OCI-LY3 (cell line): ENCODE measurements around the gene PADI2.

ENCODE experiments used
- H2AFZ ChIP-seq: fragments of 200-600, 300-600 bp; shearing (Covaris generic); 2 replicates; pipeline ENCODE4 v1.6.0; 2014; ENCODE audit warnings: antibody characterized with exemption, low read depth, low read length
- H3K27ac ChIP-seq: fragments of 200-600, 300-600 bp; sonication (generic); 2 replicates; pipeline ENCODE4 v1.5.1; 2014; ENCODE audit warnings: mild to moderate bottlenecking, low read length, moderate library complexity, mixed read lengths
- H3K27me3 ChIP-seq: fragments of 200-600, 300-600 bp; sonication (generic); 2 replicates; pipeline ENCODE4 v1.6.1; 2014; ENCODE audit warnings: low read depth, low read length, mixed read lengths
- H3K36me3 ChIP-seq: fragments of 200-600, 300-600 bp; sonication (generic); replicated peaks from 2 replicates; pipeline ENCODE3; 2014; ENCODE audit warnings: low read depth, low read length, mixed read lengths
- H3K4me1 ChIP-seq: fragments of 300-600, 200-600 bp; sonication (generic); 2 replicates; pipeline ENCODE4 v1.6.1; 2014; ENCODE audit warnings: low read length, mixed read lengths
- H3K4me2 ChIP-seq: fragments of 200-600, 300-600 bp; sonication (generic); 2 replicates; pipeline ENCODE4 v1.6.1; 2014; ENCODE audit warnings: low read length, mixed read lengths
- H3K4me3 ChIP-seq: fragments of 300-600, 200-600 bp; sonication (generic); 2 replicates; pipeline ENCODE4 v1.5.1; 2014; ENCODE audit warnings: antibody characterized with exemption, mild to moderate bottlenecking, low read length, moderate library complexity
- H3K79me2 ChIP-seq: fragments of 300-600, 200-600 bp; shearing (Covaris generic); 2 replicates; pipeline ENCODE4 v1.6.1; 2014; ENCODE audit warnings: mild to moderate bottlenecking, low read length, mixed read lengths
- H3K9ac ChIP-seq: fragments of 300-600, 200-600 bp; shearing (Covaris generic); 2 replicates; pipeline ENCODE4 v1.6.0; 2014; ENCODE audit warnings: mild to moderate bottlenecking, low read length, moderate library complexity
- H3K9me3 ChIP-seq: fragments of 200-600, 300-600 bp; shearing (Covaris generic); 2 replicates; pipeline ENCODE4 v1.6.1; 2014; ENCODE audit warnings: low read length, mixed read lengths; ENCODE audit not compliant: insufficient read depth
- H4K20me1 ChIP-seq: fragments of 200-600, 300-600 bp; sonication (generic); 2 replicates; pipeline ENCODE4 v1.6.1; 2016; ENCODE audit warnings: low read length, mixed read lengths; ENCODE audit not compliant: insufficient read depth
- CTCF ChIP-seq: fragments of 200-600, 300-600 bp; sonication (generic); IDR thresholded peaks from 2 replicates; pipeline ENCODE4 v1.5.1; 2014; ENCODE audit warnings: antibody characterized with exemption, low read length, low read depth
- EZH2phosphoT487 ChIP-seq: fragments of 200-600 bp; shearing (Covaris generic); IDR thresholded peaks from 2 replicates; pipeline ENCODE4 v1.6.1; 2018; ENCODE audit warnings: antibody characterized with exemption, mixed run types, low read depth

The PADI2 gene

GRCh38 chr1:17097147-17097546, 22.1 kb downstream of the PADI2 start:
- Histone ChIP-seq H3K4me2 (no peak overlapping the region), H3K36me3 (no peaks in the 10 kb centered on the region), H3K9me3 (no peaks in the 10 kb centered on the region), H3K79me2 (no peaks in the 10 kb centered on the region), H4K20me1 (no peaks in the 10 kb centered on the region), H3K27ac (no peak overlapping the region), H3K4me3 (no peak overlapping the region), H3K9ac (no peak overlapping the region), H3K27me3 (no peaks in the 10 kb centered on the region), H2AFZ (no peak overlapping the region), H3K4me1 (peaks cover 8% of the 10 kb centered on the region)
- TF ChIP-seq EZH2phosphoT487 (no peak), CTCF (no peak)

DNA sequence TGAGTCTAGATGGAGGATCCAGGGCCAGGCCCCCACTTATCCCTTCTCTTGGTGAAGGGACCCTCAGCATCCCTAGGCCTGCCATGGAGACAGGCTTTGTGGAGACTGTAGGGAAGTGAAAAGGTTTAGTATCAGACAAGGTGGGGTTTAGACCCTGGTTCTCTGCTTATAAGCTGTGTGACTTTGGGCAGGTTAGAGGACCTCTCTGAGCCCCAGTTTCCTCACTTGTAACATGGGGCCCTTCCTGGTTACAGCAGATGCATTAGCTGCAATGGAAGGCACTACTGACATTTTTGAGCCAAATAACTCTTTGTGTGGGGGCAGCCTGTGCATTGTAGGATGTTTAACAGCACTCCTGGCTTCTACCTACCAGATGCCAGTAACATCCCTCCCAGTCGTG, 22.7 kb downstream of the PADI2 start:
- Histone ChIP-seq H3K9ac (no peak overlapping the region), H3K36me3 (no peaks in the 10 kb centered on the region), H3K27me3 (no peaks in the 10 kb centered on the region), H3K9me3 (no peaks in the 10 kb centered on the region), H3K79me2 (no peaks in the 10 kb centered on the region), H2AFZ (no peak overlapping the region), H3K27ac (no peak overlapping the region), H3K4me2 (no peak overlapping the region), H3K4me1 (peaks cover 8% of the 10 kb centered on the region), H4K20me1 (no peaks in the 10 kb centered on the region), H3K4me3 (no peak overlapping the region)
- TF ChIP-seq EZH2phosphoT487: no peak
- no peak for TF ChIP-seq CTCF

DNA sequence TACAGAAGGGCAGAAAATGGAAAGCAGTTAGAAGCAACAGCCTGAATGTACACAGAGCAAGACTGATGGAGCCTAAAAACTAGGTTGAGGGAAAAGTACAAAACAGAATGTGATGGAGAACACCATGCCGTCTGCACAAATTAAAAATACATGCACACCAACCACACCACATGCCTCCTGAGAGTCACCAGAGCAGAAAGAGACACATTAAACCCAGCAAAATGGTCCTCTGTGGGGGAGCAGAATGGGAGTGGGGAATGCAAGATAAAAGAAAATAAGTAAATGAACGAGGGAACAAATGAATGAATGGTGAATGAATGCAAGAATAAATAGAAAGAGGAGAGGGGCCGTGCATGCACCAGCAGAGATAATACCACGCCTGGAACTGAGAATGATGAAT, 24.1 kb downstream of the PADI2 start:
- no peaks in the 10 kb centered on the region for H4K20me1 ChIP-seq
- H2AFZ ChIP-seq: no peak overlapping the region
- H3K27me3 ChIP-seq: no peaks in the 10 kb centered on the region
- H3K36me3 ChIP-seq: no peaks in the 10 kb centered on the region
- no peak overlapping the region for H3K27ac ChIP-seq
- no peaks in the 10 kb centered on the region for H3K9me3 ChIP-seq
- H3K4me3 ChIP-seq: no peak overlapping the region
- peaks cover 8% of the 10 kb centered on the region for H3K4me1 ChIP-seq
- TF ChIP-seq CTCF (no peak), EZH2phosphoT487 (no peak)
- no peak overlapping the region for H3K9ac ChIP-seq
- H3K4me2 ChIP-seq: 0 out of 2 replicates have a peak overlapping the region, but pooled peaks have one; percentile 17
- no peaks in the 10 kb centered on the region for H3K79me2 ChIP-seq

- no peaks in the 10 kb centered on the region for H3K9me3 ChIP-seq
- no peak overlapping the region for H2AFZ ChIP-seq
- H3K4me3 ChIP-seq: no peak overlapping the region
- H3K27me3 ChIP-seq: no peaks in the 10 kb centered on the region
- H3K36me3 ChIP-seq: no peaks in the 10 kb centered on the region
- TF ChIP-seq CTCF (no peak), EZH2phosphoT487 (no peak)
- H3K9ac ChIP-seq: no peak overlapping the region
- H3K79me2 ChIP-seq: no peaks in the 10 kb centered on the region
- H3K4me1 ChIP-seq: peaks cover 8% of the 10 kb centered on the region
- H3K4me2 ChIP-seq: peak overlapping the region; percentile 17; the same call in 1 of the 2 replicates
- no peak overlapping the region for H3K27ac ChIP-seq
- no peaks in the 10 kb centered on the region for H4K20me1 ChIP-seq
These were observed 24.6 kb downstream of the PADI2 start for GRCh38 chr1:17094664-17095063.
